22Rv1 (cell line): ENCODE results near the gene EFNA3.

Experiments
- H3K27ac ChIP-seq: fragments of 450-650 bp; 2 replicates; pipeline ENCODE4 v1.5.1; 2017
- CTCF ChIP-seq: fragments of 450-650 bp; IDR thresholded peaks from 2 replicates; pipeline ENCODE4 v1.5.1; 2017; ENCODE audit warnings: mild to moderate bottlenecking
- ZFX ChIP-seq: fragments of 450-650 bp; IDR thresholded peaks from 2 replicates; pipeline ENCODE4 v1.6.1; 2017; ENCODE audit warnings: antibody characterized with exemption, borderline replicate concordance

Gene EFNA3

GRCh38 chr1:155034318-155035208 lies 44.1 kb upstream of the EFNA3 start:
- TF ChIP-seq ZFX (no peak), CTCF (no peak)
- no peak overlapping the region for H3K27ac ChIP-seq

GRCh38 chr1:155035936-155036335 lies 42.7 kb upstream of the EFNA3 start:
- no peak overlapping the region for H3K27ac ChIP-seq
- no peak for TF ChIP-seq ZFX
- TF ChIP-seq CTCF: no peak

- TF ChIP-seq CTCF (no peak), ZFX (no peak)
- no peak overlapping the region for H3K27ac ChIP-seq
These were observed 41.6 kb upstream of the EFNA3 start for GRCh38 chr1:155037043-155037442.

- H3K27ac ChIP-seq: peak overlapping the region; percentile 82
- TF ChIP-seq ZFX: no peak
- TF ChIP-seq CTCF: no peak
These were observed 40.7 kb upstream of the EFNA3 start for GRCh38 chr1:155037851-155038441.

- peak overlapping the region; percentile 82 for H3K27ac ChIP-seq
- TF ChIP-seq ZFX (no peak), CTCF (no peak)
These were observed 39.9 kb upstream of the EFNA3 start for GRCh38 chr1:155038602-155039307.

GRCh38 chr1:155039308-155039669 lies 39.3 kb upstream of the EFNA3 start:
- H3K27ac ChIP-seq: peak overlapping the region; percentile 82
- TF ChIP-seq ZFX: no peak
- no peak for TF ChIP-seq CTCF
